DND-41 (cell line): ENCODE measurements around the gene TRMU.

Source experiments
- CTCF ChIP-seq: IDR thresholded peaks from 2 replicates; pipeline ENCODE4 v1.5.1; 2012; ENCODE audit warnings: borderline replicate concordance, low read length, moderate library complexity, mild to moderate bottlenecking; ENCODE audit not compliant: poor library complexity, severe bottlenecking; ENCODE audit errors: extremely low read depth
- EZH2 ChIP-seq: IDR thresholded peaks from 3 replicates; pipeline ENCODE4 v1.6.1; 2012; ENCODE audit warnings: borderline replicate concordance, low read depth, mild to moderate bottlenecking, moderate library complexity, low read length, inconsistent platforms; ENCODE audit not compliant: severe bottlenecking

DNA sequence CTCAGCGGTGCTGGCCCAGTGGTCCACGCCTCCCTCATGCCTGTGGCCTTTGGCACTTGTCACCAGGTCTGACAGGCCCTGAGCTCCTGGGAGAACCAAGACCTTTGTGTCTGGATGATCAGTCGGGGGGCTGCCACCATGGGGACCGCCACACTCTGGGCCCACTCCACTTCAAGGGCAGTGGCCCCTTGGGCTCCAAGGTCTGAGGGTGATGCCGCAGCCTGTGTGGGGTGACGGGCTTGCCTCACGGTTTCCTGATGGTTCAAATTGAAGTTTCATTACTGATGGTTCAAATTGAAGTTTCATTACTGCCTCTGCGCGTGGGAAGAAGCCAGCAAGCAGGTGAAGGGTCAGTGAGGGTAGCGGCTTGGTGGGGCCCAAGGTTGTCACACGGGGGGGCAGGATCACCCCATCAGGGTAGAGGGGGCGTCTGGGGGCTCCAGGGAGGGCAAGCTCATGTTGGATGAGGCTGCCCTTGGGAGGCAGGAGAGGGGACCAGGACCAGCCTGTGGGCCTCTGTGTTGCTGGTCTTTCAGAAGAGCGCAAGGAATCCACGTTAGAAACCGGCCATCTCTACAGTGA lies 27.5 kb downstream of the TRMU start:
- no peak for TF ChIP-seq CTCF
- no peak for TF ChIP-seq EZH2
